Measurements from ENCODE around the gene GRID1.
"Not testable (repeated sequence)": the region's sequence is repeated elsewhere in the genome, so short reads cannot be mapped to it uniquely, and the experiment has no call there.

GRID1 gene

DNA sequence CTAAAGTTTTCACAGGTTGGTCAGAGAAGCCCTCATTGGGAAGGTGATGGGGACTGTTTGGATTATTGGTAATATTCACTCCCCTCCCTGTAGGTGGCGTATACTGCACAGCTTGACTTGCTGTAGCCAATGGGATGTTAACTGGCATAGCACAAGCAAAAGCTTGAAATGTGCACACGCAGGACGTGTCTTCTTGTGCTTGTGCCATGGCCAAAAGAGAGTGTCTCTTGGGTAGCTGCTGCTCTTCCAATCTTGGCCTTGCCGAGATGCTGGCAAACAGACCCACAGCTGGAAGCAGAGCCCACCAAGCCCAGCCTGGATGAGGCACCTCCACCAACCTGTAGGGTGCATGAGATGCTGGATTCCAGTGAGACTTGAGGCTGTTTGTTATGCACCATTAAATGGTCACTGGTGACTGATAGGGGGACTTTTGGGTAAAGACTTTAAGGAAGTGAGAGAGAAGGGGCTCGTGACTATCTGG, 266.0 kb downstream of the GRID1 start:
- no peak for DNase-seq

DNA sequence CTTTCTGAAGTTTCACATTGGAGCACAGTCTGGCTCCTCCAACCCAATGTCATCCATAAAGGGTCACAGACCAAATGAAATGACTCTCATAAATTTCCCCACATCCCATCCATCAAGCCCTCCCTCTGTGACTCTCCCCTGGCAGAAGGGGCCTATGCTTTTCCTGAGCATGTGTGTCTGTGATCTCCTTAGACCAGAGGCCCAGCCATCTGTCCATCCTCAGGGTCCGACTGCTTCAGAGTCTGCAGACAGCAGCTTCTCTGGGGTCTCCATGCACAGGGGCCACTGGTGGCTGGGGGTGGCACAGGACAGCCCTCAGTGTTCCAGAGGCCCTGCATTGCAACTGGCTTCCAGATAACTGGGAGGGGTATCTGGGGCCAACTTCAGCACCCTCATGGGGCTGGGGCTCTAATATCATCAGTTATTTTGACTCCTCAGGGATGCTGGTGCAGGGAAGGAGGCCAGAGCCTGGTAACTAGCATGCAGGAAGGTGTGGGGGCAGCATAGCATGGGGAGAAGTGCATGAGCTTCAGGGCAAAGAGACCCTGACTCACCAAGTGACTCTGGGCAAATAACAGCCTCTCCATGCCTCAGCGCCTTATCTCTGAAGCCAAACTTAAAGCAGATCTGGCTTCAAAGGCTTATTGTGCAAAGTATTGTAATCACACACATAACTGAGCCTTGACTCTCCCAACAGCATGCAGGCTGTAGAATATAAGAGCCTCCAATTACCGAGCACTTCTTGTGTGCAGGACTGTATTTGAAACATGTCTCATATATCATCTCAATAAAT, 266.9 kb downstream of the GRID1 start:
- no peak for DNase-seq

DNA sequence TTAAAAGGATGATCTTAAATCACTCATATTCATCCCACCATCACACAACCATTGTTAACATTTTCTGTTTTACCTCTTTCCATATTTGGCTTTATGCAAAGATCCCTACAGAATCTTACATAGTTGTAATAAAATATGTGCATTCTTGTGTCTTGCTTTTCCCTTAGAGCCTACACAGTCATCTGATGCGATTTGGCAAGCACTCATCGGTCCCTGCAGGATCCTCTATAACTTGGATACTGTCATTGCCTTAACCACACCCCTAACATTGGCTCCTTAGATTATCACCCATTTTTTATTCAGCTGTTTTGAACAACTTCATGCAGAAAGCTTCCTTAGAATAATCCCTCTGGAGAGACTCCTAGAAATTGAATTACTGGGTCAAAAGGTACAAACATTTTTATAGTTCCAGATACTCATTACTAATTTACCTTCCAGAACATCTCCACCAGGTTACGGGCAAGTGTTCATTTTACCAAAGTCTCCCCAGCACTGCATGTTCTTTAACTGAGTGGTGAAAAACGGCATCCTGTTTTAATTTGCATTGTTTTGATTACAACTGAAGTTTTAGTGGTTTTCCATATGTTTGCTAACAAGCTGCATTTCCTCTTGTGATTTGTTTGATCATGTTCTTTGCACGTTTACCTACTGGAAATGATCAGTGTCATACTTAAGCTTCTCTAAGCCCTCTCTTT, 268.3 kb downstream of the GRID1 start:
- no peak for DNase-seq

DNA sequence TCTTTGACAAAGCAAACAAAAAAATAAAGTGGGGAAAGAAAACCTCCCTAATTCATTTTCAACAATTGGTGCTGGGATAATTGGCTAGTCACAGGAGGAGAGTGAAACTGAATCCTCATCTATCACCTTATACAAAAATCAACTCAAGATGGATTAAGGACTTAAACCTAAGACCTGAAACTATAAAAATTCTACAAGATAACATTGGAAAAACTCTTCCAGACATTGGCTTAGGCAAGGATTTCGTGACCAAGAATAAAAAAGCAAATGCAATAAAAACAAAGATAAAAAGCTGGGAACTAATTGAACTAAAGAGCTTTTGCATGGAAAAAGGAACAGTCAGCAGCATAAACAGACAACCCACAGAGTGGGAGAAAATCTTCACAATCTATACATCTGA, 271.5 kb downstream of the GRID1 start:
- not testable (repeated sequence) for DNase-seq

DNA sequence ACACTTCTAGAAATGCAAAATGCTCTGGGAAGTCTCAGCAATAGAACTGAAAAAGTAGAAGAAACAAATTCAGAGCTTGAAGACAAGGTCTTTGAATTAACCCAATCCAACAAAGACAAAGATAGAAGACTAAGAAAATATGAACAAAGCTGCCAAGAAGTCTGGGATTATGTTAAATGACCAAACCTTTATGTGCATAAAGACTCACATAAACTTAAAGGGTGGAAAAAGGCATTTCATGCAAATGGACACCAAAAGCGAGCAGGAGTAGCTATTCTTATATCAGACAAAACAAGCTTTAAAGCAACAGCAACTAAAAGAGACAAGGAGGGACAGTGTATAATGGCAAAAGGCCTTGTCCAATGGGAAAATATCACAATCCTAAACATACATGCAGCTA, 274.3 kb downstream of the GRID1 start:
- not testable (repeated sequence) for DNase-seq

DNA sequence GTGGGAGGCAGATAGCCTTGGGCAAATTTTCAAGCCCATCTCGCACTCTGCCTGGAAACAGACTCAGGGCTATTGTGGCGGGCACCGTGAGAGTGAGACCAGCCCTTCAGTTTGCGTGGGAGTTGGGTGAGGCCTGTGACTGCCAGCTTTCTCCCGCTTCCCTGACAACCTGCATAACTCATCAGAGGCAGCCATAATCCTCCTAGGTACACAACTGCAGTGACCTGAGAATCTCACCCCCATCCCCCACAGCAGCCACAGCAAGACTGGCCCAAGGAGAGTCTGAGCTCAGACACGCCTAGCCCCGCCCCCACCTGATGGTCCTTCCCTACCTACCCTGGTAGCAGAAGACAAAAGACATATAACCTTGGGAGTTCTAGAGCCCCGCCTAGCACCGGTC, 275.4 kb downstream of the GRID1 start:
- no peak for DNase-seq

DNA sequence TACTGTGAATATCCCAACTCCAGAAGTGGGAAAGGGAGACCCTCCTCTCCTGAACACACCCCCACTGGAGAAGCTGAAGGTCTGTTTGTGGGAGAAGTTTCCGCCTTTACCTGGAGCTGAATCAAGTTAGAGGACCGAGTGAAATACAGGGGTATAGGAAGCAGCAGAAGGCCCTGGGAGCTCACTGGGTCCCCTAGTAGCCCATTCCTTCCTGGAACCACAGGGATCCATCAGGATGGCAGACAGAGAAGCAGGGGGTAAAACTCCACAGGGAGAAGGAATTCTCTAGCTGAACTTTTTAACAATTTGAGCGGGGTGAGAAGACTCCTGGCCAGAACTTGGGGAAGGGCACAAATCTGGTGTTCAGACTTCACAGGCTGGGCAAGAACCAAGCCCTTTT, 275.8 kb downstream of the GRID1 start:
- DNase-seq = no peak

DNA sequence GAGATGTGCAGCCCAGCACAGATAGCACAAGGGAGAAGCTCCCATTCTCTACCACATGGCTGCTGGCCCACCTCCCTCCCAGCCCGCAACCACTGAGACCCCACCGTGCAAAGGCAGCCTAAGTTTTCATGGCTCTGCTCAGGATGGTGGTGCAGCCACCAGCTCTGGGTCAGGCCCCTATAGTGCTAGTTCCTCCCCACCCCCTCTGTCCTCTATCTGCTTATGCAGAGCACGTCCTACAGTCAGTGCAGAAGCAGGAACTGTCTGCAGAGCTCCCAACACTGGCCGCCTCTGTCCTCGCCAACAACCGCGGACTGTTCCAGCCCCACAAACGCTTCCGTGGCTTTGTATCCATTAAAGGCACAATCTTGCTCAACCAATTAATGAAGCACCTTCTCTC, 278.9 kb downstream of the GRID1 start:
- no peak for DNase-seq

DNA sequence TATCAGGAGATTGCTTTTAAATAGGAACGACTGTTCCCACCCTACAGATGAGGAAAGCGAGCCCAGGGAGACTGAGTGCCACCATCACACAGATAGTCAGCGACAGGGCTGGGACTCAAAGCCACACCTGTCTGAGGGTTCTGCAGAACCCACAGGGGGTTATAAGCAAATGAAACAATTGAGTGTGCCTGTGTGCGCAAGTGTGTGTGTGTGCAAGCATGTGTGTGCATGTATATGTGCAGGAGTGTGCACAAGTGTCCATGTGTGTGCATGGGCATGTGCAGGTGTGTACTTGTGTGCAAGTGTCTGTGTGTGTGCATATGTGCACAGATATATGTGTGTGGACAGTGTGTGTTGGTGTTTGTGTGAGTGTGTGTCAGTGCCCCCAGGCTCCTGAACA, 280.2 kb downstream of the GRID1 start:
- no peak for DNase-seq

DNA sequence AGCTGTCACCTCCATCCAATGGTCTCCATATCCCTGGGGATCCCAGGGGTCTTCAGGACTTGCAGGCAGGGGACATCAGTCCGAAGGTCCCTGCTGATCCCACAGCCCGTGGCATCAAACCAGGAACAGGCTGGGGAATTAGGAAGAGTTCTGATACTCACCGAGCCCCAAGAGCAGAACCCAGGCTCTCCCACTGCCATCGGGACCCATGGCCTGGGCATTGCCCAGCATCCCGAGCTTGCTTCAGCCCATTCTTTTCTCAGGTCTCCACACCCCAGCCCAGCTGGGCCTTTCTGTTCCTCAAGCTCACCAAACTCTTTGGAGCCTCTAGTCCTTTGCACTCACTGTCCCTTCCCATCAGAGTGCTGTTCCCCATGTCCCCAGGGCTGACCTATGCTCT, 280.9 kb downstream of the GRID1 start:
- no peak for DNase-seq

DNA sequence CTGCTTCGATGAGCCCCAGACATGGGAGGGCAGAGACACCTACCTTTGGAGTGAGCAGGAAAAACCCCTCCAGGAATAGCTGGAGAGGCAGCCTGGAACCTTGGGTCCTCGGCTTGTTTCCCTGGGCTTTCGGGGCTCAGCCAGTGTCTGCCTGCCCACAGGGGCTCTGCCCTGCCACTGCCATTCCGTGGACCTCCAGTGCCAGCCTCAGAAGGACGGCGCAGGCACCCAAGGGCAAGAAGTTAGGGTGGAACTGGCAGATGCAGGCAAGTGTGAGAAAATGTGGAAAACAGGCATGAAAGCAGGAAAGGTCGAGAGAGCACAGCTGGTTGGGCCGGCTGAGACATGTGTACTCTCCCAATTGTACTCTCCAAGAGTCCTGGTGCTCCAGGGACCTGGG, 281.5 kb downstream of the GRID1 start:
- no peak for DNase-seq

DNA sequence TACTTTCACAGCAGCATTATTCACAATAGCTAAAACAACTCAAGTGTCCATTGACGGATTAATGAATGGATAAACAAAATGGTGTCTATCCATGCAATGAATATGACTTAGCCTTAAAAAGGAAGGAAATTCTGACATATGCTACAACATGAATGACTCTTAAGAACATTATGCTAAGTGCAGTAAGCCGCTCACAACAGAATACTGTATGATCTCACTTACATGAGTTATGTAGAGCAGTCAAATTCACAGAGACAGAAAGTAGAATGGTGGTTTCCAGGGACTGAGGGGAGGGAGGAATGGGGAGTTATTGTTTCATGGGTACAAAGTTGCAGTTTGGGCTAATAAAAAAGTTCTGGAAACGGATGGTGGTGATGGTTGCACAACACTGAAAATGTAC, 282.0 kb downstream of the GRID1 start:
- DNase-seq = no peak

DNA sequence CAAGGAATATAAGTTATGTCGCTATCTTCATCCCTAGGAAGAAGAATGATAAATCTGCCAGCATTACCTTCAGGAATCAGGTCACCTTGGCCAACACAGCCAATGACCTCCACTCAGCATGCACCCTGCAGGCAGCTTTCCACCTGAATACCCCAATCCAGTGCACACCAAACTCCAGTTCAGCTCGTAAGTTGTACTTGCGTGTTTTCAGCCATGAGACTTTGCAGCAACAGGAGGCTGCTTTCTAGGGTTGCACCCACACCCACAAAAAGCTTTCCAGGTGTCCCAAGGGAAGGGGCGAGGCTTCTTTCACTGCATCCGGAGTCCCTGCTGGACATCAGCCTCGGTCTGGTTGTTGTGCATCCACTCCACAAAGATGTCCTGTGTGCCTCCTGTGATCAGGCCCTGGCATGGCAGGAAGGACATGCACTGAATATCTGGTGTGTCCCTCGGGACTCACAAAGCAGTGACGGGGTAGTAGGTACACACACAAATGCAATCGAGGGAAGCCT, 282.9 kb downstream of the GRID1 start:
- no peak for DNase-seq

DNA sequence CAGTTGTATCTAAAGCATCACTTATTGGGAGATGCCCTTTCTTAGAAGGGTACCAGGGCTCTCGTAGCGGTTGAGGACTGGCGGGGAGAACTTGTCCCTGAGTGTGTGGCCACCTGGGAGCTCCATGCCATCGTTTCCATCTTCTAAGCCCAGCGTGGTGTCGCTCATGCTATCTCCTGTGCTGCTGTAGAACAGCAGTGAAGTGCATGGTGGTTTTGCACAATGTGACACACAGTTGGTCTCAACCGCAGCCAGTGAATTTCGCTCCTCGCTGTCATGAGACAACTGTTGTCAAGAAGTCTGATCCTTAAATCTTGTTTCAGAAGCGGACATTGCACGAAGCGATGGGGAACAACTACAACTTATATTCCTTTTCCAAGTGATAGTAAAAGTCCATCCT, 283.4 kb downstream of the GRID1 start:
- no peak for DNase-seq

DNA sequence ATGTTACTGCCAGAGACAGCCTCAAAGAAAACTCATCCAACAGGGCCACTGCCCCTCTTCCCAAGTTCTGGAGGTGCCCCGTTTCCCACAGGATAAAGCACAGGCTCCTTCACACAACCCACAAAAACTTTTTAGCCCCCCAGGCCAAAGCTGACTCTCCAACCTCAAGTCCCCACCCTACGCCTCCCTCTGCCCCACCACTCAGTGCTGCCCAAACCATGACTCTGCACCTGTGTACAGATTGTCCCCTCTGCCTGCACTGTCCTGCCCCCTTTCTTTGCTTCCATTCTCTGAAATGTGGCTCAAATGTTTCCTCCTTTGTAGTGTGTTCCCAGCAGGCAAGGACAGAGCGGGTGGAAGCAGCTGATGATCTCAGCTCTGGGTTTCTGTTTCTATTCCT, 284.0 kb downstream of the GRID1 start:
- no peak for DNase-seq

DNA sequence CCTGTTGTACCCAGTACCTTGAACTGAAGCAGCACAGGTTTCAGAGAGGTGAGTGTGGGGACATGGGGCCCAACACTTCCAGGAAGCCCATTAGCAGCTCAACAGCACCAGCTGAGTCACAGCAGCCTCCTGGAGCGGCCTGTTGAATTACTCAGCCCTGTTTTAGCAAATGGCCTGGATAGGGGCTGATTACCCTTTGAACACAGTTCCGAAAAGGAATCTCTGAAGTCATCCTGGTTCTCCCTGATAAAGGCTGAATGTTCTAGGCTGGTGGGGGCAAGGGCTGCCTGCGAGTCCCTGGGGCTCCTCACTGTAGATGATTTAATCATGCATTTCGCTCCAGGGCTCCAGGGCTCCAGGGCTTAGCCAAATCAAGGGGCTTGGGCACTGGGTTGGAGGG, 287.5 kb downstream of the GRID1 start:
- no peak for DNase-seq

DNA sequence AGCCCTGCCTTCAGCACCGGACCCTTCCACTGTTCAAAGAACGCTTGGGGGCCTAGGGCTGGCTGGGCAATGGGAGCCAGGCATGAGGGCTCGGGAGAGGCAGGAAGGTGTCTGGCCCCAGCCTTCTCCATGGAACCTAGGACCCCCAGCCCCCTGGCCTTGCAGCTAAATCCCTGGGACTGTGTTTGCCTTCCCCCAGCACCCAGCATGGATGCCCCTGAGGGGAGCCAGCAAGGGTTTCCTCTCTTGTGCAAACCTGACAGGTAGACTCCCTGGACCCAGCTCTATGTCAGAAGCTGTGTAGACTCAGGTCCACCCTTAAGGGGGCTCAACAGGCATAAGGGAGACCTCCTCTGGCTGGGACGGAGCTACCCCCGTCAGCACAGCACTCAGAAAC, 288.0 kb downstream of the GRID1 start:
- no peak for DNase-seq

DNA sequence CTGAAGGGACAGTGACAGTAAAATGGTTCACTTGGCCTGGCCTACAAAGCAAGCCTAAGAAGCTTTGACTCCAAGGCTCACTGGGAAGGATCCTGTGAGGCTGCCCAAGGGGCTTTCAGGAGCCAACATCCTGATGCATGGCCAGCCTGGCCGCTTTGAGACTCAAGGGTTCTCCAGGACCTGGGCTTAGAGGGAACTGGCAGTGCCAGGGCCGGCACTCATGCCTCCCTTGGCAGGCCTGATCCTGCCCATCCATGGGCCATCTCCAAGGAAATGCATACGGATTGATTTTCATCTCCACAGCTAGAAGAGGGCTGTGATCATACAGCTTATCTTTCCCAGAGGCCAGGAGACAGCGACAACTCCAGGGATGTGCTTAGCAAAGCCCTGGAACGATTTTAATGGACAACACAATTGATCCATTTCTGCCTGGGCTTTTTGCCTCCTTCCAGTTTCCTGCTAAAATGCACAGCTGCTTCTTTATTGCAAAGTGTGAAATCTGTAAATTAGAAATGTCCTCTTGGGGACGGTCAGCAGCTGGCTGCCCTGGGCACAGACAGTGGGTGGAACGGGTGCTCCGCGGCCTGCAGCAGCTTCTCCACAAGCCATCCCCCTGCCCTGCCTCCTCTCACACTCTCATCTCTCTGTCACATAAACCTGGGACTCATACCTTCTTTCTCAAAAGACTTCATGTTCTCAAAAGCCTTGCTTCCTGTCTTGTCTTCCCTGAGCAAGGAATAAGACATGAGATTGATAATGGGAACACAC, 288.5 kb downstream of the GRID1 start:
- DNase-seq = no peak

DNA sequence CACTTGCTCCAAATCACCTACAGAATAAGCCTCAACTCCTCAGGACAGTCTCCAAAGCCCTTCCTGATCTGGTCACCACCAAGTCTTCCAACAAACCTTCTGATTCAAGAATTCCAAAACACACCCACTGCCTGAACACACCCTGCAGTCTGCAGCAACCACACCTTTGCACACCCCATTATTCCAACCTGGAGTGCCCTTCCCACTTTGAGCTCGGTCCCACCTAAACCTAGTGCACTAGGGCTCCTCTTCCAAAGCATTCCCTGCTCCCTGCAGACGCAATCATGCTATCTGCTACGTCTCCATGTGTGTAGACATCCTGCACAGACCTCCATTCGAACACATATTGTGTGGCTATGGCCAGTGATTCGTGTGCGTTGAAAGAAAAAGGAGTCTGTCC, 289.3 kb downstream of the GRID1 start:
- DNase-seq = no peak

DNA sequence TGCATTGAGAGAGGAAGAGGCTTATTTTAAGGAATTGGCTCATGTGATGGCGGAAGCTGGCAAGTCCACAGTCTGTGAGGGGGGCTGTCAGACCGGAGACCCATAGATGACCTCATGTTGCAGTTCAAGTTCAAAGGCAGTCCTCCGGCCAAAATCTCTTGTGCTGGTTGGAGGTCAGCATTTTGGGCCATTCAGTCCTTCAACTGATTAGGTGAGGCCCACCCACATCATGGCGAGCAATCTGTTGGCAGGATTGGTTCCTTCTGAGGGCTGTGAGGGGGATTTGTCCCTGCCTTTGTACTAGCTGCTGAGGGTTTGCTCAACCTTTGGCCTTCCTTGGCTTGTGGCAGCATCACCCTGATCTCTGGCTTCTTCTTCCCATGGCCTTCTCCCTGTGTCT, 290.1 kb downstream of the GRID1 start:
- DNase-seq = not testable (repeated sequence)

DNA sequence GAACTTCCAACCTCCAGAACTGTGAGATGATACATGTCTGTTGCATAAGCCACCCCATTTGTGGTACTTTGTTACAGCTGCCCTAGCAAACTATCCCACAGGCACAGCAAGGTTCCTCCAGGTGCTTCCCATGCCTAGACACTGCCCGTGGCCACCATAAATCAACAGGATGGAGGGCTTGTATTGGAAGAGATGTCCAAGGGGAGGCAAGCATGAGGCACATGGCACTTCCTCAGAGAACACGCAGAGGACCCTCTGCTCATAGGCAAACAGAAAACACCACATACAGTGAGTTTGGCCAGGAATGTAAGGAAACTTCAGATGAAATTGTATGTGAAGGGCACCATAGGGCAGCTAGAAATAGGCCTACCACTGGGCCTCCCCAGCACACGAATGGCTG, 291.1 kb downstream of the GRID1 start:
- DNase-seq = no peak

DNA sequence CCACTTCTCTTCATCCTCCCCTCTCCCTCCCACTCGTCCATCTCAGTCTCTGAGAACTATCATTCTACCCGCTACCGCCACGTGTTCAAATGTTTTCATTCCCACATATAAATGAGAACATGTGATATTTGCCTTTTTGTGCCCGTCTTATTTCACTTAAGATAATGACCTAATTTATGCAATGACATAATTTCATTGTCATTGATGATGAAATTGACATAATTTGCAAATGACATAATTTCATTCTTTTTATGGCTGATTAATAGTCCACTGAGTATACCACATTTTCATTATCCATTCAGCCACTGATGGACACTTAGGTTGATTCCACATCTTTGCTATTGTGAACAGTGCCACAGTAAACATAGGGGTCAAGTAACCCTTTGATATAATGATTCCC, 292.3 kb downstream of the GRID1 start:
- no peak for DNase-seq

DNA sequence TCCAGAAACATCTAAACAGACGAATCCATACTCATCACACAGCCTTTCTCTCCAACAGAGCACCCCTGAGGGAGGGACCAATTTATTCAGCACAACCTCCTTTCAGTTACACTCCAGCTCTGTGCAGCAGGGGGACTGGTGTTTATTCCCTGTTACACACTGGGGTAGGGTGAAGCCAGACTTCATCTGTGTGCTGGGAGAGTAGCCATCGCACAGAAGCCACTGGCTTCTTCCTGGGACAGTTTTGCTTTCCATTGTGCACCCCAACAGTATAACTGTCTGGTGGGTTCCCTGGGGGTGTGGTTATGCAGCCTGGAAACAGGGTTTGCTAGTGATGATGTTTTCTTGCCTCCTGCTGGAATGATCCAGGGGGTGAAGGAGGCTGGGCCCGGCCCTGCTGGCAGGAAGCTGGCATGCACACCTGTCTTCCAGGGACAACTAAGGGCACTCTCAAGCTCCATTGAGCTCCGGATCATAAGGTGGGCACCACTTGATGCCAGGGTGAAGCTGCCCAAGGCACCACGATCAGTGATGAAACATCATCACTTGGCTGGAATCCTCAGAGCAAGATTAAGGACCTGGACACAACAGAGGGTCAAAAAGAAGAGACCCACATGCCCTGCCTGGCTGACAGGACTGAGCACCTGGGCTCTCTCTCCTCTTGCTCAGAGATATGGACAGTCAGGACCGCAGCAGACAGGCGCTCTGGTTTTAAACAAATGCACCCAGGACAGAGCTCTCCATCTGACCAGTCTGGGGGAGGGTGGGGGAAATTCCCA, 293.2 kb downstream of the GRID1 start:
- no peak for DNase-seq

All from activated CD8-positive, alpha-beta memory T cell treated with anti-CD3 and anti-CD28 coated beads, Interleukin-2, amount 50 U/mL, for 4 hours (primary cell).